Lung (tissue), 12 donors: ENCODE data around the gene POLR1B. TPM values are rescaled to one million over a fixed set of nuclear protein-coding genes. Genes with fewer than 3 reads are reported as not detected.

ENCODE experiments used
- ATAC-seq: fragments of 200-7000 bp; cut with Tn5 transposase; one replicate; pipeline ENCODE4 v1.9.1; 2020; ENCODE audit warnings: moderate number of reproducible peaks; ENCODE audit not compliant: insufficient read depth, low FRiP score
- DNase-seq, 3 donors: peaks; one replicate each; pipeline ENCODE4 v3.0.0-alpha.2; 2013 to 2017
- H3K27ac ChIP-seq, 2 donors: one replicate each; pipeline ENCODE4 v1.5.1; 2013; ENCODE audit warnings: mild to moderate bottlenecking in 2 of 2, moderate library complexity in 2 of 2, control low read depth in 1 of 2, inconsistent platforms in 1 of 2, low read depth in 1 of 2, low read length in 1 of 2
- H3K27me3 ChIP-seq, 3 donors: one replicate each; pipeline ENCODE4 v1.5.1; 2013; ENCODE audit warnings: low read length in 2 of 3; ENCODE audit not compliant: control insufficient read depth in 3 of 3, insufficient read depth in 3 of 3
- H3K36me3 ChIP-seq, 4 donors: one replicate each; pipeline ENCODE4 v1.5.1; 2013; ENCODE audit warnings: low read length in 4 of 4, mild to moderate bottlenecking in 1 of 4, moderate library complexity in 1 of 4; ENCODE audit not compliant: control insufficient read depth in 4 of 4, insufficient read depth in 4 of 4
- H3K4me1 ChIP-seq, 5 donors: one replicate each; pipeline ENCODE4 v1.5.1; 2013; ENCODE audit warnings: low read length in 5 of 5, mild to moderate bottlenecking in 2 of 5, moderate library complexity in 1 of 5; ENCODE audit not compliant: control insufficient read depth in 5 of 5, insufficient read depth in 5 of 5
- H3K4me3 ChIP-seq: one replicate; pipeline ENCODE4 v1.5.1; 2013; ENCODE audit warnings: mild to moderate bottlenecking, control low read depth, moderate library complexity
- H3K9ac ChIP-seq, 2 donors: one replicate each; pipeline ENCODE4 v1.5.1; 2013; ENCODE audit warnings: low read length in 2 of 2, control low read depth in 1 of 2; ENCODE audit not compliant: insufficient read depth in 1 of 2
- H3K9me3 ChIP-seq, 4 donors: one replicate each; pipeline ENCODE4 v1.5.1; 2013; ENCODE audit warnings: low read length in 3 of 4, mild to moderate bottlenecking in 1 of 4, moderate library complexity in 1 of 4; ENCODE audit not compliant: control insufficient read depth in 4 of 4, insufficient read depth in 3 of 4
- WGBS, 2 donors: extraction: QIAGEN DNeasy Blood & Tissue Kit; methylation state at CpG; one replicate each; pipeline ENCODE4 v1.1.7; 2013; 5-methylcytosine and 5-hydroxymethylcytosine counted together
- polyA plus RNA-seq, 2 donors: library from polyadenylated mRNA; stranded (reverse); fragments of 200-250 nt; gene quantifications; one replicate each; pipeline ENCODE4 v1.2.1, GENCODE V29; 2013
- total RNA-seq, 2 donors: library from RNA; depleted of rRNA in 1 of 2; stranded (reverse); fragments of >200 nt in 1 of 2; gene quantifications; one replicate each; pipeline ENCODE4 v1.2.1, GENCODE V29; 2014 to 2021
- TF ChIP-seq, protein P1 (sequence below): IDR thresholded peaks from 2 replicates; pipeline ENCODE4 v1.5.1; 2012; ENCODE audit warnings: mild to moderate bottlenecking; ENCODE audit errors: control extremely low read depth, extremely low read depth
- donor health status: control.
- donor health status: control.
- donor health status: Bipolar disorder and iron deficiency.
- donor health status: healthy.
- donor health status: DM: yes; HTN: yes; CAD: no.

The POLR1B gene
- total and polyA plus RNA-seq, 4 donors: 4.9 to 26.4 (median 15.2) TPM

DNA sequence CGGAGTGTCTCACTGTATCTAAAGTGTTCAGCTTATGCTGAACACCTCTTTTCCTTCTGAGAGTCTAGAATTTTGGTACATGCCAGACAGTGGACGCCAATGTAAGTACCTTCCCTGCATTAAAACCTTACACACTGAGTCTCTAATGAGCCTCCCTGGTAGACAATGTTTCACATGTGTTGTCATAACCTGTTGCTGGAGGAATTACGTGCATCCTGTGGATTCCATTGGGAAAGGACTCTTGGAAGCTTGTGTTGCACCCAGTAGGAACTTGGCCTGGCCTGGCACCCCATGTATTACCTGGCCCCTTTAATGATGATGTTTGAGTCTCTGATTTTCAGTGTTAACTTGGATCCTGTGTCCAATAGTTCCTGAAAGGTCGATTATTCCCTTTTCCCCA is 62.7 kb downstream of the POLR1B start:
- Histone ChIP-seq H3K9me3 (no peaks in the 10 kb centered on the region), H3K4me3 (no peak overlapping the region), H3K27me3 (no peaks in the 10 kb centered on the region), H3K36me3 (no peaks in the 10 kb centered on the region), H3K4me1 (peaks cover 0 to 8% (median 0%) of the 10 kb centered on the region in 5 donors), H3K27ac (no peak overlapping the region), H3K9ac (no peak overlapping the region)
- no peak for ATAC-seq
- DNase-seq: no peak
- TF ChIP-seq, protein P1, sequence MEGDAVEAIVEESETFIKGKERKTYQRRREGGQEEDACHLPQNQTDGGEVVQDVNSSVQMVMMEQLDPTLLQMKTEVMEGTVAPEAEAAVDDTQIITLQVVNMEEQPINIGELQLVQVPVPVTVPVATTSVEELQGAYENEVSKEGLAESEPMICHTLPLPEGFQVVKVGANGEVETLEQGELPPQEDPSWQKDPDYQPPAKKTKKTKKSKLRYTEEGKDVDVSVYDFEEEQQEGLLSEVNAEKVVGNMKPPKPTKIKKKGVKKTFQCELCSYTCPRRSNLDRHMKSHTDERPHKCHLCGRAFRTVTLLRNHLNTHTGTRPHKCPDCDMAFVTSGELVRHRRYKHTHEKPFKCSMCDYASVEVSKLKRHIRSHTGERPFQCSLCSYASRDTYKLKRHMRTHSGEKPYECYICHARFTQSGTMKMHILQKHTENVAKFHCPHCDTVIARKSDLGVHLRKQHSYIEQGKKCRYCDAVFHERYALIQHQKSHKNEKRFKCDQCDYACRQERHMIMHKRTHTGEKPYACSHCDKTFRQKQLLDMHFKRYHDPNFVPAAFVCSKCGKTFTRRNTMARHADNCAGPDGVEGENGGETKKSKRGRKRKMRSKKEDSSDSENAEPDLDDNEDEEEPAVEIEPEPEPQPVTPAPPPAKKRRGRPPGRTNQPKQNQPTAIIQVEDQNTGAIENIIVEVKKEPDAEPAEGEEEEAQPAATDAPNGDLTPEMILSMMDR: no peak
- 76 to 92% methylated on average over 4 of the region's 4 CpGs for WGBS, 2 donors

DNA sequence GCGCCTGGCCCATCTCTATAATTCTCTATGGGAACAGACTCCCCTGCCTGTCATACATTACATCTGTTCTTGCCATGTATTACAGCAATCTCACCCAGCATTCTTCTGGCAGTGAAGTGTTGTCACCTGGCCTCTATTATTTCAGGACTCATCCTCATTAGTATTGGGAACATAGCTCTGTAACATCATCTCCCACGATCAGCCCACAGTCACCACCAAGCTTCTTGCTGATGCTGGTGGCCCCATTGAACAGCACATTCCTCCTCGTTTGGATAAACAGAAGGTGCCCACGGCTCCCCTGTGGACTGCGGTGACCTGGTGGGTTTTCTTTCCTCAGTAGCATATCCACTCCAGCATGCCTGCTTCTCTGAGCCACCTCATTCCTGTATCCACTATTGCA is 63.7 kb downstream of the POLR1B start:
- H3K9me3 ChIP-seq: no peaks in the 10 kb centered on the region
- DNase-seq (no peak), ATAC-seq (no peak)
- 85 to 92% methylated on average over 5 of the region's 5 CpGs for WGBS, 2 donors
- no peaks in the 10 kb centered on the region for H3K36me3 ChIP-seq
- H3K27ac ChIP-seq: no peak overlapping the region
- H3K9ac ChIP-seq: no peak overlapping the region
- TF ChIP-seq, protein P1: no peak
- H3K4me3 ChIP-seq: no peak overlapping the region
- peaks cover 0 to 8% (median 0%) of the 10 kb centered on the region in 5 donors for H3K4me1 ChIP-seq
- no peaks in the 10 kb centered on the region for H3K27me3 ChIP-seq

DNA sequence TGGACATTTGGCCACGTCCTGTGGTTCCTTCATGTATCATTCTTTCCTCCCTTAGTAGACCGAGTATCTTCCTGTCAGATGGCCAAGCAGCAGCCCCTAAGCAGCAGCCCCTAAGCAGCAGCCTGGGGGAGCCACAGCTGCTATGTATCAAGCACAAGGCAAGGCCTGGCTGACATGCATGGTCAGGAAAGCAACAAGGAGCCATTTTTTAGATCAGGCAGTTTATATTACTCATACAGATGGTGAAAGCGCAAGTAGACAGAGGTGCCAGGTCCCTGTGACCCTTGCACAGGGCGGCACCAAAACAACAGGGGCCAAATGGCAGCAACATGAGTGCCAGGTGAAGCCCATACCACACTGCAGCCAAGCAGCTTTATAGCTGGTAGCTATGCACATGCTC is 64.3 kb downstream of the POLR1B start:
- peak; percentile 79 to 88 (median 79) for DNase-seq
- Histone ChIP-seq H3K4me3 (no peak overlapping the region), H3K9ac (no peak overlapping the region), H3K27me3 (no peaks in the 10 kb centered on the region), H3K36me3 (no peaks in the 10 kb centered on the region), H3K9me3 (no peaks in the 10 kb centered on the region), H3K27ac (no peak overlapping the region), H3K4me1 (peaks cover 0 to 8% (median 0%) of the 10 kb centered on the region in 5 donors)
- 72 to 79% methylated on average over 4 of the region's 4 CpGs for WGBS, 2 donors
- TF ChIP-seq, protein P1: no peak
- no peak for ATAC-seq
